PFSK-1 (cell line): ENCODE results near the gene WDR20.

ENCODE experiments used
- FOXP2 ChIP-seq: optimal IDR thresholded peaks from 2 replicates; pipeline ENCODE3; 2011; ENCODE audit warnings: borderline replicate concordance, control low read depth, inconsistent platforms; ENCODE audit not compliant: insufficient read depth; ENCODE audit errors: extremely low read length, extremely low read depth
- POLR2AphosphoS5 ChIP-seq: IDR thresholded peaks from 2 replicates; pipeline ENCODE4 v1.6.1; 2012; ENCODE audit warnings: low read depth, mild to moderate bottlenecking, control low read depth, low read length, moderate library complexity
- SIN3A ChIP-seq: IDR thresholded peaks from 2 replicates; pipeline ENCODE4 v1.6.1; 2012; ENCODE audit warnings: mild to moderate bottlenecking, low read length, moderate library complexity, borderline replicate concordance; ENCODE audit not compliant: insufficient read depth
- TAF1 ChIP-seq: IDR thresholded peaks from 2 replicates; pipeline ENCODE4 v1.6.1; 2012; ENCODE audit warnings: low read length, control low read depth, borderline replicate concordance; ENCODE audit not compliant: insufficient read depth
- TF ChIP-seq, protein P1 (sequence below), 2 experiments: IDR thresholded peaks; 2 replicates each; pipeline versions ENCODE4 v1.6.1 to v1.8.0; 2011 to 2012; ENCODE audit warnings: low read depth in 2 of 2, low read length in 2 of 2, control low read depth in 1 of 2, inconsistent platforms in 1 of 2, mild to moderate bottlenecking in 1 of 2, moderate library complexity in 1 of 2; ENCODE audit not compliant: insufficient read depth in 1 of 2

The WDR20 gene

DNA sequence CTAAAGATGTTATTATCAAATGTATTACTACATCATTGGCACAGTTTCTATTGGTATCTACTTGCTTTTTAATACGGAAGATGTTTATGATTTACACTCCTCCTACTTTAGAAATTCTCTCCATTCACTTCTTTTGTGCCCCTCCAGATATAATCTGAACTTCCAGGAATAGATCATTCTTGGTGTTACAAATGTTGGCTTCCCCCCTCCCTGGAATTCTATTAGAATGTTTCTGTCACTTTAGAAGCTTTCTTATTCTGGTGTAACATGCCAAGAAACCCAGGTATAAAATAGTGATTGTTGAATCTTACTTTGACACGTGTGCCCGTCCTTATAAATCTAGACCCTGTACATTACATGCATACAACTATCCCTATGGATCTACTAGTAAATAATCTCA lies 1.2 kb upstream of the WDR20 start:
- TF ChIP-seq FOXP2, result no peak
- TF ChIP-seq, protein P1, sequence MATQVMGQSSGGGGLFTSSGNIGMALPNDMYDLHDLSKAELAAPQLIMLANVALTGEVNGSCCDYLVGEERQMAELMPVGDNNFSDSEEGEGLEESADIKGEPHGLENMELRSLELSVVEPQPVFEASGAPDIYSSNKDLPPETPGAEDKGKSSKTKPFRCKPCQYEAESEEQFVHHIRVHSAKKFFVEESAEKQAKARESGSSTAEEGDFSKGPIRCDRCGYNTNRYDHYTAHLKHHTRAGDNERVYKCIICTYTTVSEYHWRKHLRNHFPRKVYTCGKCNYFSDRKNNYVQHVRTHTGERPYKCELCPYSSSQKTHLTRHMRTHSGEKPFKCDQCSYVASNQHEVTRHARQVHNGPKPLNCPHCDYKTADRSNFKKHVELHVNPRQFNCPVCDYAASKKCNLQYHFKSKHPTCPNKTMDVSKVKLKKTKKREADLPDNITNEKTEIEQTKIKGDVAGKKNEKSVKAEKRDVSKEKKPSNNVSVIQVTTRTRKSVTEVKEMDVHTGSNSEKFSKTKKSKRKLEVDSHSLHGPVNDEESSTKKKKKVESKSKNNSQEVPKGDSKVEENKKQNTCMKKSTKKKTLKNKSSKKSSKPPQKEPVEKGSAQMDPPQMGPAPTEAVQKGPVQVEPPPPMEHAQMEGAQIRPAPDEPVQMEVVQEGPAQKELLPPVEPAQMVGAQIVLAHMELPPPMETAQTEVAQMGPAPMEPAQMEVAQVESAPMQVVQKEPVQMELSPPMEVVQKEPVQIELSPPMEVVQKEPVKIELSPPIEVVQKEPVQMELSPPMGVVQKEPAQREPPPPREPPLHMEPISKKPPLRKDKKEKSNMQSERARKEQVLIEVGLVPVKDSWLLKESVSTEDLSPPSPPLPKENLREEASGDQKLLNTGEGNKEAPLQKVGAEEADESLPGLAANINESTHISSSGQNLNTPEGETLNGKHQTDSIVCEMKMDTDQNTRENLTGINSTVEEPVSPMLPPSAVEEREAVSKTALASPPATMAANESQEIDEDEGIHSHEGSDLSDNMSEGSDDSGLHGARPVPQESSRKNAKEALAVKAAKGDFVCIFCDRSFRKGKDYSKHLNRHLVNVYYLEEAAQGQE (IDR thresholded peaks at IDR 0.05; ENCODE audit: insufficient read depth in 1 of 2, low read depth in 2 of 2, low read length in 2 of 2), result no peak
- TF ChIP-seq POLR2AphosphoS5, result no peak
- no peak for TF ChIP-seq TAF1

DNA sequence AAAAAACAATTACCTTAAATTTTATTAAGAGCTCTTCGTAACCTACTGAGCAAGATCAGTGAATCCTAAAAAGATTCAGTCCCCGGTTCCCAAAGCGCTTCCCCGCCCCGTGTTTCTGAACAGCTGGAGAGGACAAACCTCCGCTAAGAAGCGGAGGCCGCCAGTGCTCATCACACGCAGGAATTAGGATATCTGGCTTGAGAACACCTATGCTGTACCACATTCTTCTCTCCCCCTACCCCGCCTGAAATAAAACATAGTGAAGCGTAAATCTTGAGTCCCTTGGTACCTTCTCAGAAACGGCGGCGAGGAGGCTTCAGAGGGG lies 774 bp upstream of the WDR20 start:
- TF ChIP-seq, protein P1 (IDR thresholded peaks at IDR 0.05; ENCODE audit: insufficient read depth in 1 of 2, low read depth in 2 of 2, low read length in 2 of 2), result no peak; a peak in 1 of 4 replicates
- TF ChIP-seq TAF1 (no peak), SIN3A (no peak), FOXP2 (no peak), POLR2AphosphoS5 (no peak)

- TF ChIP-seq SIN3A (no peak), TAF1 (no peak), POLR2AphosphoS5 (no peak), FOXP2 (no peak)
- TF ChIP-seq, protein P1 (IDR thresholded peaks at IDR 0.05; ENCODE audit: insufficient read depth in 1 of 2, low read depth in 2 of 2, low read length in 2 of 2), result no peak
Observed at GRCh38 chr14:102140027-102140749, 491 bp downstream of the WDR20 start.

- TF ChIP-seq SIN3A (no peak), POLR2AphosphoS5 (no peak), FOXP2 (no peak), TAF1 (no peak)
- TF ChIP-seq, protein P1 (IDR thresholded peaks at IDR 0.05; ENCODE audit: insufficient read depth in 1 of 2, low read depth in 2 of 2, low read length in 2 of 2), result no peak
Observed at GRCh38 chr14:102140750-102141145, 1.1 kb downstream of the WDR20 start.
